ENCODE measurements around the gene CYB5A.

GRCh38 chr18:74273394-74273793 lies 18.4 kb downstream of the CYB5A start:
- TF ChIP-seq POLR2A (IDR thresholded peaks at IDR 0.05) = no peak
- no peak for TF ChIP-seq CTCF (IDR thresholded peaks at IDR 0.05 in 4 of 5, conservative IDR thresholded peaks at IDR 0.05 in 1 of 5)

Measured in gastrocnemius medialis (tissue), 4 donors.